Endometrial microvascular endothelial cells (primary cell): Measurements from ENCODE around the gene MAP3K2. TPM values are rescaled to one million over a fixed set of nuclear protein-coding genes. Genes with fewer than 3 reads are reported as not detected.
"Not testable (repeated sequence)": the region's sequence is repeated elsewhere in the genome, so short reads cannot be mapped to it uniquely, and the experiment has no call there.

ENCODE experiments used
- in situ Hi-C: cut with HindIII; loops from 2 replicates; pipeline ENCODE4 v1.10.0; 2017; ENCODE audit warnings: low sequenced_read_pairs, low pct_unique_long_range_greater_than_20kb; ENCODE audit errors: inconsistent ontology term
- total RNA-seq: library from RNA; depleted of rRNA; stranded (reverse); fragments of >200 nt; gene quantifications from one replicate; pipeline ENCODE4 v1.2.3, GENCODE V29; 2015; ENCODE audit errors: inconsistent ontology term

The MAP3K2 gene
- total RNA-seq, 1 donor from 2014 or later: 18.1 TPM

GRCh38 chr2:127359520-127359919 lies 28.3 kb downstream of the MAP3K2 start:
- in situ Hi-C loops: no loop called here

GRCh38 chr2:127358971-127359370 lies 28.8 kb downstream of the MAP3K2 start:
- in situ Hi-C loops: no loop called here

DNA sequence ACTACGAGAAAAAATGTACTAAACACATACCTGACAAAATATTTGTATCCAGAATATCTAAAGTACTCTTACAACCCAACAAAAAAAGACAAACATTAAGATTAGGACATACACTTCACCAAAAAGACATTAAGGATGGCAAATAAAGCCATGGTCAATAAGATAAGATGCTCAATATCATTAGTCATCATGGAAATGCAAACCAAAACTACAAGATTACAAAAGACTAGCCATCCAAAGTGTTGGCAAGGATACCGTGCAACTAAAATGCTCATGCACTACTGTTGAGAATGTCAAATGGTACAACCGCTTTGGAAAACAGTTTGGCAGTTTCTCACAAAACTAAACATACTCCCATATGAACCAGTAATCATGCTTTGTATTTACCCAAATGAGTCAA lies 29.7 kb downstream of the MAP3K2 start:
- in situ Hi-C loops: no loop called here

GRCh38 chr2:127357591-127357990 lies 30.2 kb downstream of the MAP3K2 start:
- in situ Hi-C loops: no loop called here

DNA sequence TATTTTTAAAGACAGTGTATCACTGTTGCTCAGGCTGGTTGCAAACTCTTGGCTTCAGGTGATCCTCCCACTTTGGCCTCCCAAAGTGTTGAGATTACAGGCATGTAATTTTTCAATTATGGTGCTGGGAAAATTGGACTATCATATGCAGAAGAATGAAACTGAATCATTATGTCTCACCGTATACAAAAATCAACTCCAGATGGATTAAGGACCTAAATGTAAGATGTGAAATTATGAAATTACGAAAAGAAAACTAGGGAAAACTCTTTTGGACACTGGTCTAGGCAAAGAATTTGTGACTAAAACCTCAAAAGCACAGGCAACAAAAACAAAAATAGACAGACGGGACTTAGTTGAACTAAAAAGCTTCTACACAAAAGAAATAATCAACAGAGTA lies 31.2 kb downstream of the MAP3K2 start:
- in situ Hi-C loops: no loop called here

DNA sequence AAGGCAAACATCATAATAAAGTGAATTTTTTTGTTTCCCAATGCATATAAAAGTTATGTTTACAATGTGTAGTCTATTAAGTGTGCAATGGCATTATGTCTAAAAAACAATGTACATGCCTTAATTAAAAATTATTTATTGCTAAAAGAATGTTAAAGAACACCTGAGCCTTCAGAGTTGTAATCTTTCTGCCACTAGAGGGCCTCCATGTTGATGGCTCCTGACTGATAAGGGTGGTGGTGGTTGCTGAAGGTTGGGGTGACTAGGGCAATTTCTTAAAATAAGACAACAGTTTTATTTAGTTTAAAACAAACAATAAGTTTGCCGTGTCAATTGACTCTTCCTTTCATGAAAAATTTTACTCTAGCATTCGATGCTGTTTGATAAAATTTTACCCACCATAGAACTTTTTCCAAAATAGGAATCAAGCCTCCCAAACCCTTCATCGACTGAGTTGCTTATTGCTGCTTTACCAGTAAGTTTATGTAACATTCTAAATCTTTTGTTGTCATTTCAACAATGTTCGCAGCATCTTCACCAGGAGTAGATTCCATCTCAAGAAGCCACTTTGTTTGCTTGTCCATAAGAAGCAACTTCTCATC lies 32.3 kb downstream of the MAP3K2 start:
- in situ Hi-C loops: no loop called here

DNA sequence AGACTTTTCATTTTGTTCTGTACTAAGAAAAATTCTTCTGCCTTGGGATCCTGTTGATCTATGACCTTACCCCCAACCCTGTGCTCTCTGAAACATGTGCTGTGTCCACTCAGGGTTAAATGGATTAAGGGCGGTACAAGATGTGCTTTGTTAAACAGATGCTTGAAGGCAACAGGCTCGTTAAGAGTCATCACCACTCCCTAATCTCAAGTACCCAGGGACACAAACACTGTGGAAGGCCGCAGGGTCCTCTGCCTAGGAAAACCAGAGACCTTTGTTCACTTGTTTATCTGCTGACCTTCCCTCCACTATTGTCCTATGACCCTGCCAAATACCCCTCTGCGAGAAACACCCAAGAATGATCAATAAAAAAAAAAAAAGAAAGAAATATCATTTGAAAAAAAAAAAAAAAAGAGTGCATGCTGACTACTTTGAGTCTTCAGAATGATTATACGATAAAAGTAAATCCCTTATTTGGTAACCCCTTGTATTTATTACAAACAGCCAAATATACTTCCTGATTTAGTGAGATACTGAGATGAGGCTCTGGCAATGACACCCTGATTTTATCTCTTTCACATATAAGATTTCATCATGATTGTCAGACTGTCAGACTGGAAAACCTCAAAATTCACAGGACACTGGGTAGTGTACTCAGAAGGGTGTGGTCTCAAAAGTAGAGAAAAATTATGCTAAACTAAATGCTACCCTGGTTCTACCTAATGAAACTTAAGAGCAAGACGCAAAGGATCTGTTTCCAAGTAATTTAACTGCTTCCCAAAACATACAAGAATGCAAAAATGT lies 33.7 kb downstream of the MAP3K2 start:
- in situ Hi-C loops: not testable (repeated sequence)

DNA sequence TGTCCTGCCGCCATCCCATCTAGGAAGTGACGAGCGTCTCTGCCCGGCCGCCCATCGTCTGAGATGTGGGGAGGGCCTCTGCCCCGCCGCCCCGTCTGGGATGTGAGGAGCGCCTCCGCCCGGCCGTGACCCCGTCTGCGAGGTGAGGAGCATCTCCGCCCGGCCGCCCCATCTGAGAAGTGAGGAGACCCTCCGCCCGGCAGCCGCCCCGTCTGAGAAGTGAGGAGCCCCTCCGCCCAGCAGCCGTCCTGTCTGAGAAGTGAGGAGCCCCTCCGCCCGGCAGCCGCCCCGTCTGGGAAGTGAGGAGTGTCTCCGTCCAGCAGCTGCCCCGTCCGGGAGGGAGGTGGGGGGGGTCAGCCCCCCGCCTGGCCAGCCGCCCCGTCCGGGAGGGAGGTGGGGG lies 34.6 kb downstream of the MAP3K2 start:
- in situ Hi-C loops: not testable (repeated sequence)

GRCh38 chr2:127351603-127352002 lies 36.2 kb downstream of the MAP3K2 start:
- in situ Hi-C loops: no loop called here

DNA sequence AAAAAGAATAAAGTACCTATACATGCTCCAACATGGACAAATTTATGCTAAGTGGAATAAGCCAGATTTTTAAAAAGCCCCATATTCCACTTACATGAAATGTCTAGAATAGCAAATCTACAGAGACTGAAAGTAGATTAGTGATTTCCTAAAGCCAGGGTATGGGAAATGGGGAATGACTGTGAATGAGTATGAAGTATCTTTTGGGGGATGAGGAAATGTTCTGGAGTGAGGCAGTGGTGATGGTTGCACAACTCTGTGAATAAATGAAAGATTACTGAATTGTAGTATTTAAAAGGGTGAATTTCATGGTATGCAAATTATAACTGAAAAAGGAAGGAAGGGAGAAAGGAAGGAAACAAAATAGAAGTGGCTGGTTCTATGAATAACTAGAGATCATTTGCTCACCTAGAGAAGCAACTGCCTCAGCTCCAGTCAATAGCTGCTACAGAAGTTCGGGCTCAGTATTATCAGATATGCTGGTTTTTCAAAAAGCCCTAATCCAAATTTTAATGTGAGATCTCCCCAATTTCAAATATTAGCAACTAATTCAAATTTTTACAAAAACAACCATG lies 39.3 kb downstream of the MAP3K2 start:
- in situ Hi-C loops: no loop called here

DNA sequence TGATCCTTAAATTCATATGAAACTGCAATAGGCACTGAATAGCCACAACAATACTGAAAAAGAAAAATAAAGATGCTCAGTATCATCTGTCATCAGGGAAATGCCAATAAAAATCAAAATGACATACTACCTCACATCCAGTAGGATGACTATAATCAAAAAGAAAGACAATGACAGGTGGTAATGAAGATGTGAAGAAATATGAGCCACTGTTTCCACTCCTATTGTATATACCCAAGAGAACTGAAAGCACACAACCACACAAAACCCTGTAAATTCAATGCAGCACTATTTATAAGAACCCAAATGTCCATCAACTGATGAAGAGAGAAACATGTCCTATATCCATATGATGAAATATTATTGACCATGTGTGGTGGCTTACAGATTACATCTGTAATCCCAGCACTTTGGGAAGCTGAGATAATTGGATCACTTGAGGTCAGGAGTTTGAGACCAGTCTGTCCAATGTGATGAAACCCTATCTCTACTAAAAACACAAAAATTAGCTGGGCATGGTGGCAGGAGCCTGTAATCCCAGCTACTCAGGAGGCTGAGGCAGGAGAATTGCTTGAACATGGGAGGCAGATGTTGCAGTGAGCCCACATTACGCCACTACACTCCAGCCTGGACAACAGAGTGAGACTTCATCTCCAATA lies 39.9 kb downstream of the MAP3K2 start:
- in situ Hi-C loops: no loop called here

- in situ Hi-C loops: no loop called here
Observed at GRCh38 chr2:127347015-127347414, 40.8 kb downstream of the MAP3K2 start.

- in situ Hi-C loops: no loop called here
Observed at GRCh38 chr2:127343277-127343676, 44.5 kb downstream of the MAP3K2 start.

- in situ Hi-C loops: no loop called here
Observed at GRCh38 chr2:127342101-127342500, 45.7 kb downstream of the MAP3K2 start.

- in situ Hi-C loops: no loop called here
Observed at GRCh38 chr2:127332335-127332734, 55.4 kb downstream of the MAP3K2 start.

DNA sequence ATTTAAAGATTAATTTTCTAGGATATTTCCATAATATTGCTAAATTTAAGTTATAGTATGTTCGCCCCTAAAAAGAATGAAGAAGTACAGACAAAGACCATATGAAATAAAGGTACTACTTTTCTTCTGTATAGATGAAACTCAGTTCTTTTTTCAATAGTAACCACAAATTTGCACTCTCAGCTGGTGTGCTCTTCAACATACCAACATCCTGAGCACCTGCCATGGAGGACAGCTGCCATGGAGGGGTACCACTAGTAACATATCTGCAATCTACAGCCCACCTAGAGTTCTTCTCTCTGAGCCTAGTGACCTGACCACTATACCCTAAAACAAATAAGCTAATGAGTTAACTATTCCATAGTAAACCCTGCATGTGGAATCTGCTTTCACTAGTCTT lies 57.0 kb downstream of the MAP3K2 start:
- in situ Hi-C loops: no loop called here

DNA sequence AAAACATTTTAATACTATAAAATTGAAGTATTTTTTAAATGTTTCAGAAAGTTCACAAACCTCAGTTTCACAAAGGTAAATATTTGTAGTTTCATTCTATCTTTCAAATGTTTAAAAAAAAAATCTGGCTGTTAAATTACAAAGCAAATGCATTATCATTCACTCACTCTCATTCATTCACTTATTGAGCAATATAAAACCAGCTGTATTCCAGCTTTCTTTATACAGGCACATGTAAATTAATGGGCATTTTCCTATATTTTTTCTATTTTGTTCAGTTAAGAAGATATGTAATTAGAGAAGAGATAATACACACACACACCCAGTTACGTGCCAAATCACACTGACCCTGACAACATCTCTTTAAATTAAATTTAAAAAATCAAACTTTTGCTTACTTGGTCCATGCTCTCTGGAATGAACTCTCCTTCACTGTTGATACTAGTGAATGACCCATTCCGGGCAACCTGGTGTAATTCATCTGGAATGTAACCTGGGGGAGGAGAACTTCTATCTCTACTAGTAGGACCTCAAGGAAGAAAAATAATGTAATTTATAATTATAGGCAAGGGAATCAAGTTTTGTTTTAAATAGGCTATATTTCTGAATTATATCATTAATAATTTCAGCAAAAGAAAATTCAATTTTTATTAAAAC lies 61.4 kb downstream of the MAP3K2 start:
- in situ Hi-C loops: no loop called here

DNA sequence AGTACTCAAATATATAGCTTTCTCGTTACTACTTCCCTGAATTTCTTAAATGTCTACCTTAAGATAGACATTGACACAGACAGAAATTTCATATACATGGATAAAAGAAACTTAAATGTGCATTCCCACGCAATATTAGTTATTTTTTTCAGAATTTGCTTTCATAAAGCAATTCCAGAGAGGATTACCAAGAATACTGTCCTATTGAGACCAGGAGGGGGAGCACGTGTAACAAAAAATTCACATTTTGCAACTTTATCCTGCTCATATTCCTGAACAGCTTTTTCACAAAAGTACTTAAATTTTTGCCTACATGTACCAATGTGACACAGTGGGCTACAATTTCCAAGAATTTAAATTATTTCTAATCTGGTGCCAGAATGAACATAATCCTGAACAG lies 63.1 kb downstream of the MAP3K2 start:
- in situ Hi-C loops: no loop called here

DNA sequence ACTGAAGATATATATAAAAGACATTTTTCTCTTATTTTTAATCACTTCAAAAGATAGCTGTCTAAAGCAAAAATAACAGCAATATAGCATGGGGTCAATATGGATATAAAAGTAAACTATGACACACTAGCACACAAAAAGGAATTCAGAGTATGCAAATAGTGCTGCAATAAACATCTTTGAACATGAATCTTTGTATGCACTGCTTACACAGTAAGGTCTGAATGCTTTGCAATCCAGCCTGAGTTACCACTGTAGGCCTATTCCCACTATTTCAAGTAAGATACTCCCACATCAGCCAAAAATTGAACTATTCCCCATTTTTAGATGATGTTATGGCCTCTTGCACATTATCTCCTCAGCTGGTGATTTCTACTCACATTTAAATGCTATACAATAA lies 66.5 kb downstream of the MAP3K2 start:
- in situ Hi-C loops: no loop called here
